Posterior cingulate gyrus (tissue), 11 donors: ENCODE data around the gene CFAP61.
"Not testable (repeated sequence)": the region's sequence is repeated elsewhere in the genome, so short reads cannot be mapped to it uniquely, and the experiment has no call there.

Source experiments
- DNase-seq, 10 donors: peaks; one replicate each; pipeline versions ENCODE4 v3.0.0 to v3.0.0-alpha.2; 2020 to 2021; ENCODE audit warnings: mixed read lengths in 3 of 10
- intact Hi-C: fragments of 100-400 bp; cut with DNase I; formaldehyde crosslinking; loops from one replicate; pipeline ENCODE4 v1.15.1; 2023

Gene CFAP61

DNA sequence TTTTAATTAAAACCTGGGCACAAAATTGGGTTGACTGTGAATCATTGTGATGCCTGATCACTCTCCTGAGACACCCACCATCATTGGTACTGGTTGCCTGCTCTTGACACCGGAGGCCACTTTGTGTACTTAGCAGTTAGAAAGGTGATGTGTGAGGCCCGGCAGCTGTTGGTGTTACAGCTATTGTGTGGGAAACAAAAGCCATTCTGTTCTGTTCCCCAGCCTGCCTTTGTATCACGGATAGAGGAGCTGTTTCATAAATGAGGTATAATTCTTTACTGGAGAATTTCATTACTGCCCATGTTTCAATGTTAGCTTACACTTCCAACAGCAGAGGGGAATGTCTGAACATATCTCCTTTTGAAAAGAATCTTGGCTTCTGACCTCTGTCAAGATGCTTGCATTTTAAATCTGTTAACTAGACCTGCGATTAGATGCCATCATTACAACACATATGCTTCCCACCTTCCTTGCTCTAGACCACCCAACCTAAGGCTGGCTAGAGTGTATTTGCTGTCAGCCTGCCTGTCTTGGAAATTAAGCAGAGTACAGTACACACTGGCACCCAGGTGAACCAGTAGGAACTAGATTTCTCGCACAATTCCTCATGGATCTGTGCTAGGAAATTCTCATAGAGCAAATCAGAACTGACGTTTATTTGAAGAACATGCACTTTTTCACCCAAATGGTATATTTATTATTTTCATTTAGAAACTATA, 173.2 kb downstream of the CFAP61 start:
- no peak for DNase-seq
- intact Hi-C loops, result no loop called here

DNA sequence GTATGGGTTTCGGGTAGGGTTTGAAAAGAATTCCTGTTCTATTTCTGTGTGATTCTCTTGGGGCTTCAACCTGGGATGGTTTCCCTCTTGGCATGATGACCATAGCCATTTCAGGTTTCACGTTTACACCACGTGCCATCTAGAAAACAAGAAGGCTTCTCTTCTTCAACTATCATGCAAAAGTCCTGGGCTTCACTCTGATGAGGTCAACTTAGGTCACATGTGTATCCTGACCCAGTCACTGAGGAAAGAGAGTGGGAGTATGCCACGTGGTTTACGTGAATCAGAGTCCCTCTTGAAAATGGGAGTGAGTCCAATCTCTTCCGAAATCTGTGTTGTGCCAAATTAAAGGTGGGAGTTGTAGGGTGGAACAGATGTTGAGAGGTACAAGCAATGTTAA, 174.2 kb downstream of the CFAP61 start:
- intact Hi-C loops, result no loop called here
- no peak for DNase-seq

DNA sequence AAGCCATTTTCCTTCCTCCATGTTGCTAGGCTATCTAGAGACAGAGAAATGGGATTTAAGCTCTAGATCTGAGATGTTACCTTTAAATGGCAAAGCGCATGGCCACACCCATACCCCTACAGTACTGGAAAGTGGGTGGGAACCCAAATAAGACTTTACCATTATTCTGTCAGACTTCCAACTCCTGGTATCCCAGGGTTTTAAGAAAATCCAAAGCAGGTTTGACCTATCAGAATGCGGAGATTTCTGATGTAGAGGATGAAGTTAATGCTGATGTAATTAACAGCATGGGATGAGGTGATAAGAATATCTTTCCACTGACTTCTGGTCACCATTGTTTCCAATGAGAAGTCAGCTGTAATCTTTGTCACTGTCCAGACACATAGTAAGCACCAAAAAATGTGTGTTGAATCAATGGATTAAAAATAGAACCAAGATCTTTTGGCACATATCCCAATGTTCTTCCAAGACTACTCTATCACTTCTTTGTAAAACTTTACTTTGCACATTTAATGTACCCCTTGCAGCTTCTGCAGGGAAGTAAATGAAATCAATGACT, 174.8 kb downstream of the CFAP61 start:
- intact Hi-C loops, result no loop called here

DNA sequence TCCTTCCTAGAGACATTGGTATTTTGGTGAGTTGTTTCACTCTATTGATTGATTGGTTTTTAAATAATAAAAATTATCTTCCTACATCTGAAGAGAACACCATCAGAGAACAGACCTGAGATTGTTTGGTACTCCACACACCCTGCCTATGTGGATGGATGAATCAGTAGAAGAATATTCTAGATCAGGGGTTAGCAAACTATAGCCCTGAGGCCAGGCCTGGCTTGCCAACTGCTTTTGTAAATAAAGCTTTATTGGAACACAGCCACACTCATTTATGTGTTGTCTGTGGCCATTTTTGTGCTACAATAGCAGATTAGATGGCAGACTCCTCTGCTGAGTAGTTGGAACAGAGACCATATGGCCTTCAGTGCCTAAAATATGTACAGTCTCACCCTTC, 176.0 kb downstream of the CFAP61 start:
- no peak for DNase-seq
- intact Hi-C loops, result no loop called here

More for the DNA sequence above, 174.8 kb downstream of the CFAP61 start:
- no peak for DNase-seq

DNA sequence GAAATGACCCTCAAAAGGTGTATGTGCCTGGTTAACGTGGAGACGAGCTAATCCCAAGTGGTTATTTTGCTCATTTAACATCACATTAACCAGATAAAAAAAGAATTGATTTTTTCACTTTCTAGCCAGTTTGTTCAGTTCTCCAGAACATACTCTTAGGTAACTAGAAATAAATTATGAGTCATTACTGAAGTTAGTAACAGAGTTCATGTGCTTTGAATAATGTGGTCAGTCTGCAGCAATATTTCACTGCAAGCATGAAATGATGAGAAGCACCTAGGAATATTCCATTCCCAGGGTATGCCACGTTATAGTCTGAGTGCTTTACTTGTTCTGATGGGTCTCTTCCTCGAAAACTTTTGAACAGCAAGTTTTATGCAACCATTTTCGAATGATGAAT, 177.3 kb downstream of the CFAP61 start:
- no peak for DNase-seq
- intact Hi-C loops, result no loop called here

DNA sequence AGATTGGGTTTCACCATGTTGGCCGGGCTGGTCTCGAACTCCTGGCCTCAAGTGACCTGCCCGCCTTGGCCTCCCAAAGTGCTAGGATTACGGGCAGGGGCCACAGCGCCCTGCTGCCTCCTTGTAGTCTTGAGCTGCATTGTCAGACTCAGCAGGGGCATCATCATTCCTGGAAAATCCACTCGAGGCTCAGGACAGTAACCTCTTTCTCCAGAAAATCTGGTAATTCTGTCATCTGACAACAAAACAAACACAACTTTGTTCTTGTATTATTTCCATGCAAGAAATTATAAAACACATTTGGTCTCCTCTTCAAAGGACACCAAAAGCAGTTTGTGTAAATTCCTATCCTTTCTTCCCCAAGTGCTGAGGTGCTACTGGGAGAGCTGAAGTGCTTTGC, 178.4 kb downstream of the CFAP61 start:
- intact Hi-C loops, result no loop called here
- DNase-seq, result no peak

DNA sequence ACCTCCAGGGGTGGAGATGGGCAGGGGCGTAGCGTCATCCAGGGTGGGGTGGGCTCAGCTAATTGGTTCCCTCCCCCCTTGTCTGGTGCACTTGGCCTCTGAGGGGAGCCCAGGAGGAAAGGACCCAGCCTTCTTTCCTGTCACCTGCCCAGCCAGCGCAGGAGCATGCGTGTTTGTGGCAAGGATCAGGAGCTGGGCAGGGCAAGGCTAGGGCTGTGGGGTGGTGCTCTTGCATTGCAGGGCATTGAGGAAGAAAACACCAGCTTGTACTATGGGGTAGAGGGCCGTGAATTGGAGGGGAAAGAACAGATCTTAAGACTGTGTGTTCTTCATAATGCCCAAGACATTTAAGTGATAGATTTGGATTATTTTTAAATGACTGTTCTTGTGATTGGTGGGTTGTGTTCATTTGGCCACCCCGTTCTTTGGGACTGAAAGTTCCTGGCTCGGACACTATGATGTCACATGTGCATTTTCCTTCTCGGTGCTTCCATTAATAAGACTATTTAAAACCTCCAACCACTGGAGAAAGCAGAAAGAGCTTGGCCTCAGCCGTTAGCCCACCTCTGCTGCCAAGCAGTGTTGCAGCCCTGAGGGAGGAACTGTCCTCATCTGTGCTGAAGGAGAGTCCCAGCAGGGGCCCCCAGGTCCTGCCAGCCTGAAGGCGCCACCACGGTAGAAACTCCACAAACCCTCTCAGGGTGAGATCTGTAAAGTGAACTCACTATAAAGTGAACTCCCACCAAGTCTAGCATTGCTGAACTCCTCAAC, 179.4 kb downstream of the CFAP61 start:
- peak in 1 of 10 donors; percentile 47 for DNase-seq
- intact Hi-C loops, result no loop called here

DNA sequence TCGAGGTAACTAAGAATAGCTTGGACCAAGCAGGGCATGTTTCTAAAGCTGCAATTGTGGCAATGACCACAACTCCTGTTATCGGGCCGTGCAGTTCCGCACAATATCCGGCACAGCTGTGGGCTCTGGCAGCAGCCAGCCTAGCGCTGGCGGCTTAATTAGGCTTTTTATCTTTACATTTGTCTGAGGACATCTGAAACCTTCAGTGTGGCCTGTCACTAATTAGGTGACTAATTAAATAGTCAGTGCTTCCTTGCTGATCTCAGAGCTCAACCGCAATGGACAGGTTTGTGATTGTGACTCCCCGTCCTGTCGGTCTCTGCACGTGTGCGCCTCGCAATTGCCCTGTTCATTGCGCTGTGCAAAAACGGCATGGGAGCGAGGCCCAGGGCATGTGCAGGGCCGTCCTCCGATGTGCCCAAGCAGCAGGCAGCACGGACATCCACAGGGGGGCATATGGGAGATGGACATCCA, 180.7 kb downstream of the CFAP61 start:
- intact Hi-C loops, result no loop called here

DNA sequence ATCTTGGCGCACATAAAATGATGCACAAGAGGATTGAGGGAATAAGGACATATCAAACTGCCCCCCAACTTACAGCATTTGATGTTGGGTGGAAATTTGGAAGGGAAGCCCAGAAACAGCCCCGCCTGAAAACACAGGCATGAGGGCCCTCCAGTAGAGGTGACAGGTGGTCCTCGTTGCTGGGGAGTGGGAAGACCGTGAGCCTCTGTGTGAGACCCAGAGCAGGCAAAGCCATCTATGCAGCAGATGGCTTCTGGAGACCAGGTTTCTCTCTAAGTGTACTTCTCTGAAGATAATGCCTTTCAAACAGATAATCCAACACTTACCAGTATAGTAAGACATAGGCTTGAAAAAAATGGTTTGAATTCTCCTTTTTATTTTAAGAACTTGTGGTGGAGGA, 183.3 kb downstream of the CFAP61 start:
- intact Hi-C loops, result loop anchor here (2.0 kb wide), 1 partner anchor 151 kb away; no protein-coding TSS in a partner anchor
- DNase-seq, result no peak

More for the DNA sequence above, 180.7 kb downstream of the CFAP61 start:
- peak in 1 of 10 donors; percentile 71 for DNase-seq

DNA sequence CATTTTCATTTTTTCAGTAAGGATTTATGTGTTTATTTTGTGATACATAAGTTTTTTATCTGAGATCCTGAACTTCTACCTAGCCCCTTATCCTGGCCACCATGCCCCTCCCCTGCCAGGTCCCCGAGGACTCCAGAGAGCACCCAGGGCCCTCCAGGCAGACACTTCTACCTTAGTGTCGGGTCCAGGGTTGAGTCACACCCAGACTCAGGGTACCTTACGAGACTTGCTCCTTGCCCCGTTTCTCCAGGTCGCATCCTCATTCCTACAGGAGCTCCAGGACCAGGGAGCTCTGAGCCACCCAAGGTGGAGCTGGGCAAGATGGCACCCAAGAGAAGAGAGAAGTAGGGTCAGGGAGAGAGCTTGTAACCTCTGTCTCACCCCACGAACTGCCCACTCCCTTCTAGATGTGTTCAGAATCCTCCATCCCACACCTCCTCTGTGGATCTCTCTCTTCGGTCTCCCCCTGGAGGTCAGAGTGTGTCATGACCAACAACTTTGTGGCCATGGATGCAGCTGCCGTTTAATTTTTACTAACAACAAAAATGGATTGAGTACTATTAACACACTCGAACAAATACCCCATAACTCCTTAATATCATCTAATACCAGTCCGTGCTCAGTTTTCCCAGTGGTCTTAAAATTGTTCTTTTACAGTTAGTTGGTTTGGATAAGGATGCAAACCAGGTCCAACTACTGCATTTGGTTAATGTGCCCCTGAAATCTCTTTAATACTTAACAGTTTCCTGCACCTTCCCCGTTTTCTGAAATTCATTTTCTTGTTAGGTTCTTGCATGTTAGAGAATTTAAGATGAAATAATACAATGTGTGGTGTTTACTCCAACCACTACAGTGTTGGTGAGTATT, 185.0 kb downstream of the CFAP61 start:
- peak in 3 of 10 donors; percentile 47 to 75 (median 58) for DNase-seq
- intact Hi-C loops, result loop anchor here (2.0 kb wide), 1 partner anchor 153 kb away; no protein-coding TSS in a partner anchor

DNA sequence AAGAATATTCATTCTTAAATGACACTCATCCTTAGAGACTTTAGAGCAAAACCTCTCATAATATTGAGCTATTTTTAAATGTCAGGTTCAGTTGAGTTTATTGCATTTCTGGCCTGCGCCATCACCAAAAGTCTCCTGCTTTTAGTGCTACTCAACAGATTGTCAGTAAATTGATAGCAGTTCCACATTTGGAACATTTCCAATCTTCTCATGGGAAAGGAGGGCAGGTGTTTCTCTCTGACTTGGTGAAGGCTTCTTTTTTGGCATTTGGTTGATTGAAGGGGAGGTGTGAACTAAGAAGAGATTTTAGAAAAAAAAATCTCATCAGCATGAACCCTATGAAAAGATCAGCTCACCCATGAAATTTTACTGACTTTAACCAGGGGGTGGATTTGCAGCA, 189.6 kb downstream of the CFAP61 start:
- intact Hi-C loops, result no loop called here
- no peak for DNase-seq

DNA sequence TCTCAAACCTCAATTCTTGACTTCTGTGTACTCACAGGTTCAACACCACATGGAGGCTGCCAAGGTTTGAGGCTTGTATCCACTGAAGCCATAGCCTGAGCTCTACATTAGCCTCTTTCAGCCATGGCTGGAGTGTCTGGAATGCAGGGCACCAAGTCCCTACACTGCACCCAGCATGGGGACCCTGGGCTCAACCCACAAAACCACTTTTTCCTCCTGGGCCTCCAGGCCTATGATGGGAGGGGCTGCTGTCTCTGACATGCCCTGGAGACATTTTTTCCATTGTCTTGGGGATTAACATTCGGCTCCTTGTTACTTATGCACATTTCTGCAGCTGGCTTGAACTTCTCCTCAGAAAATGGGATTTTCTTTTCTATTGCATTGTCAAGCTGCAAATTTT, 192.1 kb downstream of the CFAP61 start:
- DNase-seq, intact Hi-C loops: not testable (repeated sequence)

DNA sequence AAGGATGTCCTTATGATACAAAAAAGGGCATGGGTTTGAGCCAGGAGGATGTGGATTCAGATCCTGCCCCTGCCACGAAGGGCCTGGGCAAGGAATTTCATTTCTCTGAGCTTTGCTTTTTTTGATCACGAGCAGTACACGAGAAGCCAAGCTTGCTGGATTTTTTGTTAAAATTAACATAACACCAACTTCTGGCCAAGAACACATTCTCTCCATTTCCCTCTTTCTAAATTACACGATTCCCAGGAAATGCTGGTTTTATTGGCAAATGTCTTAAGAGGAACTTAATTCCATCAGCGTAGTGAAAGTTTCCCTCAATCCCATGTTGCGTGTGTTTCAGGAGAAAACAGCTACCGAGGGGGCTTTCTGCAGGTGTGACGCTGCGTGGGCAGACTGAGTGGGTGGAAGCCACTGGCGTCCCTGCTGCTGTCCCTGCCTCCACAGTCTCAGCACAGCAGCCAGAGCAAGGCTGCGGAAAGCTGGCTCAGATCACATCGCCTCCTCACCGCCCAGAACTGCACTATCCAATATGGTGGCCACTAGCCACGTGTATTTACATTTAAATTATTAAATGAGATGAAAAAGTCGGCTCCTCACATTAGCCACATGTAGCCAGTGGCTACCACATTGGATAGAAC, 194.8 kb downstream of the CFAP61 start:
- intact Hi-C loops, result no loop called here
- peak in 3 of 10 donors; percentile 13 to 85 (median 79) for DNase-seq

DNA sequence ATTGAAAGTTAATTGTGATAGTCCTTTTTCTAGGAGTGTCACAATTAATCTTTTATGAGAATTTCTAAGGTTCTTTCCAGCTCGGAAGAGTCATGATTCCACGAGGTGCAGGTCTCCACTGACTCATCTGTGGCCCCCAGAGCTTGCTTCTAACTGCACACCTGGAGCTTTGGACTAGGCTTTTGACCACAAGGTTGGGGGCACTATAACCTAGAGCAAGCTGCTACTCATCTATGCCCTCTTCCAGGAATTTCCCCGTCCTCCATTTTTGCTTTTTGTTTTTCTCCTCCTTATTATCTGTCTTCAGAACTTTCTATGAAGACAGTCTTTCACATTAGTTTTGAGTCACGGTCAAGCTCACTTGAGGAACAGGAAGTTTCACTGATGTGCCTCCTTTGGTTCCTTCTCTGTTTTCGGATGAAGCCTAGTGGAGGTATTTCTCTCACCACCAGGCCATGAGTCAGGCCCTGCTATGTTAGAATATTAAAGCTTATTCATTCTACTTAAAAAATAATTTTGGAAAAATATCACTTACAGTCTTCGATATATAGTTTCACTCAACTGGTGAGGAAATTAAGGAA, 196.4 kb downstream of the CFAP61 start:
- no peak for DNase-seq
- intact Hi-C loops, result no loop called here

DNA sequence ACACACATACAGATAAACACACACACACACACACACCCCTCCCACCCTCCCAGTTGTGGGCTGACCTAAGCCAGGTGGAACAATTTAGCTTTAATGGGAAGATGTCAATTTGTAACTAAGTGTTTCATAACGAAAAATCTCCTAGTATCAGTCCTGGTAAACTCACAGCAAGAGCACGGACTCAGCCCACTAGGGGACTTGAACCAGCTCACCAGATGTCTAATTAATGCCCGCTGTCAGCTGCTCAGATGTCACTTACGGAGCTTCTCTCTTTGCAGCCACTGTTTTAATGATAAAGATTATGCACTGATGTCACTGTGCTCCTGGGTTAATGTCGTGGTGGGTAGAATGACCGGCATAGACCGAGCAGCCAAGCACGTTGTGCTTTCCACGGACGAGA, 199.0 kb downstream of the CFAP61 start:
- intact Hi-C loops, result no loop called here
- DNase-seq, result no peak

DNA sequence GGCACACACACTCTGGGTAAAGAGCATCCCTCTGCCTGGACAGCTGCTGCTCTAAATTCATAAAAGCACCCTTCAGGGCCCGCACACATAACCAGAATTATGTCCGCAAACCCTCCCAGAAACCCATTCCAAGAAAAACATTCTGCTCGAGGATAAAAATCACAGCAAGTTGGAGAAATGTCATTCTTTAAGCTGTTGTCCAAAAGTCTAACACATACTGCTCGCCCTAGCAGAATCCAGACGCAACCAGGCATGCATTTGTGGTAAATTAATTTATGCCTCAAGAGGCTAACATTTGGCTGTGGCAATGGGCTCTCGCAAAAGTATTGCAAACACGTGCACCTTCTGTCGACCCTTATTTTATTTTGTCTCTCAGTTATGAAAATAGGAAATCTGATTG, 199.5 kb downstream of the CFAP61 start:
- intact Hi-C loops, result no loop called here

DNA sequence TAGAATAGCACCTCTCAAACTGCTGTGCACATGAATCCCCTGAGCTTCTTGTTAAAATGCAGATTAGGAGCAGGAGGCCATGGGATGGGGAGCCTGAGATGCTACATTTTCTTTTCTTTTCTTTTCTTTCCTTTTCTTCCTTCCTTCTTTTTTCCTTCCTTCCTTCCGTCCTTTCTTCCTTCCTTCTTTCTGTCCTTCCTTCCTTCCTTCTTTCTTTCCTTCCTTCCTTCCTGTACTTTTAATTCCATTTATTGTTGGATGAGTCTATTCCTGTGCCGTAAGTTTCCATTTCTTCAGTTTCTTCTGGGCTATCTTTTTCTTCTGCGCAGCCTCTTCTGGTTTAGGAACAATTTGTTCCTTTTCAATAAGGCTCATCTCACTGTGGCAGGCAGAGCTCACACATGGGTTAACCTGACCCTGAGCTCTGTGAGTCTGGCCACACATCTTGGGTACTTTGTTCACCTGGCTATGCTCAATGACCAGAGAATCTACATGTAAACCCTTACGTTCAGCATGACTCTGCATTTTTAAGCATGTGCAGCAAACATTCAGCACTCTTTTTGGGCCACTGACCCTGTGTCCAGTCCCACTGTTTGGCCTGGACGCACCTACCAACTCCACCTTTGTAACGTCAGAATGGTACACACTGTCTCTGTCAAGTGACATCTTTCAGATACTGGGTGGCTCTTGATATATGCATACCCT, 200.9 kb downstream of the CFAP61 start:
- intact Hi-C loops, result no loop called here
- DNase-seq, result no peak

More for the DNA sequence above, 199.5 kb downstream of the CFAP61 start:
- no peak for DNase-seq

DNA sequence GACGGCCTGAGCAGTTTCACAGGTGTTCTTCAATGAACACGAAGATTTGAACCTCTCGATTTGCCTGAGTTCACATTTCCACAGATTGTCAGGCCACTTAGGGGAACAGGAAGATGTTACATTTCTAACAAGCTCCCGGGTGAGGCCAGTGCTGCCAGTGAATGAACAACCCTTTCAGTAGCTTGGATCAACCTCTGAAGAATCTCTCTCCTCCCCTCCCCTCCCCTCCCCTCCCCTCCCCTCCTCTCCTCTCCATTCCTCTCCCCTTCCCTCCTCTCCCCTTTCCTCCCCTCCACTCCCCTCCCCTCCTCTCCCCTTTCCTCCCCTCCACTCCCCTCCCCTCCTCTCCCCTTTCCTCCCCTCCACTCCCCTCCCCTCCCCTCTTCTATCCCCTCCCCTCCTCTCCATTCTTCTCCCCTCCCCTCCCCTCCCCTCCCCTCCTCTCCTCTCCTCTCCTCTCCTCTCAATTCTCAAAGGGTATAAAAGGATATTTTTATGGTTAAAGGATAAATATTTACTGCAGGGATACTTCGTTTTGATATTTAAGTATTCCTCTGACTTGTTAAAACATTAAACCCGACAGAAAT, 201.5 kb downstream of the CFAP61 start:
- intact Hi-C loops, result no loop called here
- DNase-seq, result no peak

DNA sequence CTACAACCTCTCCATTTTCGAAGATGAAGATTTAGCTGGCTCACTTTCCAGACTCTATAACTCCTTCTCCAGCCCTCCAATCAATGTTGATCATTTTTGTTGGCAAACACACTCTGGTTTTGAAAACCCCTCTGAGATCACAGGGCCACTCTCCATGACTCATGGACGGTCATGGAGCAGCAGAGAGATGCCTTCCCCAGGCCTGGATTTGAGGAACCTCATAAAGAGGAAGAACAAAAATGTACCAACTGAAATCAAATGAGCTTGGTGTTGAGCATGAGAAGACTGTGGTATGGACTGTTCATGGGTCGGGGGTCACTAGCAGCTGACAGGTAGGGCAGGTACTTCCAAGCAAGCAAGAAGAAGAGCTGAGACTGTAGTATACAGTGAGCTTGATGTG, 202.8 kb downstream of the CFAP61 start:
- intact Hi-C loops, result no loop called here
- no peak for DNase-seq
